ENCODE data around the gene GTF2A1.

GRCh38 chr14:81265636-81266169, 44.9 kb upstream of the GTF2A1 start:
- no peak for TF ChIP-seq EZH2 (IDR thresholded peaks at IDR 0.05; ENCODE audit: borderline replicate concordance, low read length)
- no peak for TF ChIP-seq CTCF (IDR thresholded peaks at IDR 0.05; ENCODE audit: low read length)
